Smooth muscle cell (in vitro differentiated cells): ENCODE measurements around the gene USP6NL. TPM values are rescaled to one million over a fixed set of nuclear protein-coding genes. Genes with fewer than 3 reads are reported as not detected.

Source experiments
- DNase-seq: peaks from one replicate; lab custom pipeline; 2025; ENCODE audit not compliant: unreplicated experiment; lab: John Stamatoyannopoulos, UW
- H2AFZ ChIP-seq: fragments of 200-600 bp; sonication (generic); 2 replicates; pipeline ENCODE4 v1.6.0; 2016; ENCODE audit warnings: antibody characterized with exemption, low read depth, mild to moderate bottlenecking
- H3F3A ChIP-seq: fragments of 200-600 bp; sonication (generic); 2 replicates; pipeline ENCODE4 v1.6.0; 2017; ENCODE audit warnings: antibody characterized with exemption, low read depth
- H3K27ac ChIP-seq: fragments of 200-600 bp; sonication (generic); 2 replicates; pipeline ENCODE4 v1.5.1; 2016; ENCODE audit warnings: low read depth, mild to moderate bottlenecking
- H3K27me3 ChIP-seq: fragments of 200-600 bp; sonication (generic); 2 replicates; pipeline ENCODE4 v1.6.1; 2016; ENCODE audit warnings: low read depth, mild to moderate bottlenecking
- H3K36me3 ChIP-seq: fragments of 200-600 bp; sonication (generic); 2 replicates; pipeline ENCODE4 v1.5.1; 2016; ENCODE audit warnings: low read depth
- H3K4me1 ChIP-seq: fragments of 200-600 bp; sonication (generic); 2 replicates; pipeline ENCODE4 v1.5.1; 2016; ENCODE audit warnings: low read depth
- H3K4me2 ChIP-seq: fragments of 200-600 bp; sonication (generic); 2 replicates; pipeline ENCODE4 v1.6.0; 2016; ENCODE audit warnings: mild to moderate bottlenecking
- H3K4me3 ChIP-seq: fragments of 200-600 bp; sonication (generic); 2 replicates; pipeline ENCODE4 v1.5.1; 2016; ENCODE audit warnings: mild to moderate bottlenecking
- H3K79me2 ChIP-seq: fragments of 200-600 bp; sonication (generic); 2 replicates; pipeline ENCODE4 v1.6.0; 2016; ENCODE audit warnings: low read depth, mild to moderate bottlenecking
- H3K9ac ChIP-seq: fragments of 200-600 bp; sonication (generic); 2 replicates; pipeline ENCODE4 v1.6.0; 2016; ENCODE audit warnings: low read depth
- H3K9me3 ChIP-seq: fragments of 200-600 bp; sonication (generic); replicated peaks from 2 replicates; pipeline ENCODE4 v1.5.1; 2016; ENCODE audit warnings: low read depth
- H4K20me1 ChIP-seq: fragments of 200-600 bp; sonication (generic); 2 replicates; pipeline ENCODE4 v1.6.0; 2016; ENCODE audit warnings: low read depth
- WGBS: methylation state at CpG from one replicate; pipeline ENCODE4 v1.1.7; 2016; ENCODE audit warnings: low lambda C conversion rate; 5-methylcytosine and 5-hydroxymethylcytosine counted together
- polyA plus RNA-seq: library from polyadenylated mRNA; unstranded; fragments of >200 nt; fragmentation: Nextera tagmentation; extraction: Ambion mirVana; gene quantifications from 2 replicates; pipeline ENCODE4 v1.2.1, GENCODE V29; 2016
- total RNA-seq: library from RNA; depleted of rRNA; stranded (reverse); fragments of >200 nt; gene quantifications from 2 replicates; pipeline ENCODE4 v1.2.3, GENCODE V29; 2014
- TF ChIP-seq, protein P1 (sequence below): fragments of 200-600 bp; sonication (generic); IDR thresholded peaks from 2 replicates; pipeline ENCODE4 v1.5.1; 2017; ENCODE audit warnings: borderline replicate concordance, mild to moderate bottlenecking, antibody characterized with exemption; ENCODE audit not compliant: insufficient read depth, poor library complexity, severe bottlenecking

Gene USP6NL
- total and polyA plus RNA-seq, 2 experiments from 2014 or later = 12.0 to 32.8 TPM

DNA sequence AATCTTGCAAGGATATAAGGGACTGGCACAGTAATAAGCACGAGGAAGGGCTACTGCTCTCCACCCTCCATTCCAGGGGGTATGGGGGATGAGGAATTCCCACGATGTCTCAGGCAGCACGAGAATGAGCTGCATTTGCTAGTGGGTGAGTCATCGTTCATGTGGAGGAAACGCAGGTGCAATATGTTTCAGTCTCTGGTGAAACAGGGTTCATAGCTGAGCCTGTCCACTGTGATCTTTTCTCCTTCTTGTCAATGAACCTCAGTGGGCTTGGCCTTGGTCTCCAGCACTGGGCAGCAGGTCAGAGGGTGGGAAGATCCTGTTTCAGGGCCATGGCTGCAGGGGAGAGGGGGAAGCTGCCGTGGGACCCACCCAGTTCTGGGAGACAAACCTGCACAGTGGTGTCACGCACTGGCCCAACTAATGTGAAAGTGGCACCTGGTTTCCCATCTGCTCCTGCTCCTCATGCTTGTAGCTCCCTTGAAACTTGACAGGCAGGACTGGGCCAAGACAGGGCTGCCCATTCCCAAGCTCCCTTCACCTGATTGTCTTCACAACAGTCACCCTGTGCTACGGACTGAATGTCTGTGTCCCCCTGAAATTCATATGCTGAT, 181.9 kb downstream of the USP6NL start:
- WGBS = 90% methylated on average over 8 of the region's 8 CpGs

DNA sequence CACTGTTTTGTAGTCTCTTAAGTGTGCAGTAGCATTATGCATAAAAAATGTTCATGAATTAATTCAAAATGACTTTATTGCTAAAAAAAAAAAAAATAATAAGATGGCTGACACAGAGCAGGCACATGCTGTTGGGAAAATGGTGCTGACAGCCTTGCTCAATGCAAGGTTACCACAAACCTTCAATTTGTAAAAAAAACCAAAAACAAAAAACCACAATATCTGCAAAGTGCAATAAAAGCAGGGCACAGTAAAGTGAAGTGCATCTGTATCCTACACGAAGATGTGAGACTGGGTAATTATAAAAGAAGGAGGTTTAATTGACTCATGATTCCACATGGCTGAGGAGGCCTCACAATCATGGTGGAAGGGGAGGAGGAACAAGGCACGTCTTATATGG, 185.8 kb downstream of the USP6NL start:
- Histone ChIP-seq H2AFZ (no peak overlapping the region), H3K4me1 (no peaks in the 10 kb centered on the region), H3K9me3 (no peaks in the 10 kb centered on the region), H3K27me3 (no peaks in the 10 kb centered on the region), H3K4me2 (no peak overlapping the region), H3K27ac (no peak overlapping the region), H3K79me2 (no peaks in the 10 kb centered on the region), H4K20me1 (no peaks in the 10 kb centered on the region), H3K36me3 (no peaks in the 10 kb centered on the region), H3F3A (no peaks in the 10 kb centered on the region), H3K9ac (no peak overlapping the region), H3K4me3 (no peak overlapping the region)
- TF ChIP-seq, protein P1, sequence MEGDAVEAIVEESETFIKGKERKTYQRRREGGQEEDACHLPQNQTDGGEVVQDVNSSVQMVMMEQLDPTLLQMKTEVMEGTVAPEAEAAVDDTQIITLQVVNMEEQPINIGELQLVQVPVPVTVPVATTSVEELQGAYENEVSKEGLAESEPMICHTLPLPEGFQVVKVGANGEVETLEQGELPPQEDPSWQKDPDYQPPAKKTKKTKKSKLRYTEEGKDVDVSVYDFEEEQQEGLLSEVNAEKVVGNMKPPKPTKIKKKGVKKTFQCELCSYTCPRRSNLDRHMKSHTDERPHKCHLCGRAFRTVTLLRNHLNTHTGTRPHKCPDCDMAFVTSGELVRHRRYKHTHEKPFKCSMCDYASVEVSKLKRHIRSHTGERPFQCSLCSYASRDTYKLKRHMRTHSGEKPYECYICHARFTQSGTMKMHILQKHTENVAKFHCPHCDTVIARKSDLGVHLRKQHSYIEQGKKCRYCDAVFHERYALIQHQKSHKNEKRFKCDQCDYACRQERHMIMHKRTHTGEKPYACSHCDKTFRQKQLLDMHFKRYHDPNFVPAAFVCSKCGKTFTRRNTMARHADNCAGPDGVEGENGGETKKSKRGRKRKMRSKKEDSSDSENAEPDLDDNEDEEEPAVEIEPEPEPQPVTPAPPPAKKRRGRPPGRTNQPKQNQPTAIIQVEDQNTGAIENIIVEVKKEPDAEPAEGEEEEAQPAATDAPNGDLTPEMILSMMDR = no peak
- 77% methylated on average over 2 of the region's 2 CpGs for WGBS
- no peak for DNase-seq

More for the DNA sequence above, 181.9 kb downstream of the USP6NL start:
- Histone ChIP-seq H3K9me3 (no peaks in the 10 kb centered on the region), H3K4me1 (no peaks in the 10 kb centered on the region), H3K4me2 (no peak overlapping the region), H3F3A (no peaks in the 10 kb centered on the region), H3K36me3 (no peaks in the 10 kb centered on the region), H4K20me1 (no peaks in the 10 kb centered on the region), H3K79me2 (no peaks in the 10 kb centered on the region), H3K9ac (no peak overlapping the region), H2AFZ (no peak overlapping the region), H3K27ac (no peak overlapping the region), H3K4me3 (no peak overlapping the region), H3K27me3 (no peaks in the 10 kb centered on the region)
- no peak for DNase-seq
- TF ChIP-seq, protein P1 = no peak

DNA sequence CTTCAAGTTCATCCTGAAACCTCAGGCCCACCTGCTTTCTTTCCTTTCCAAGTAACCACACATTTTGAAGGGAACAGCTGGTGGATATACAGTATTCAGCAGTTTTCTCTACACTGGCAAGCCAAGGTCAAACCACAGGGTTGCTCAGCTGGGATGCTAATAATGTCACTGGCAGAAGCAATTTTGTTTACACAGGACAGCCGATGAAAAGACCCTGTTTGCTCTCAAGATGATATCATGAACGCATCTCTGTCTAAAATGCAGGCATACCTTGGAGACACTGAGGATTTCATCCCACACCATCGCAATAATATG, 186.2 kb downstream of the USP6NL start:
- Histone ChIP-seq H3K9me3 (no peaks in the 10 kb centered on the region), H2AFZ (no peak overlapping the region), H4K20me1 (no peaks in the 10 kb centered on the region), H3K4me3 (no peak overlapping the region), H3K4me2 (no peak overlapping the region), H3K27me3 (no peaks in the 10 kb centered on the region), H3K27ac (no peak overlapping the region), H3K79me2 (no peaks in the 10 kb centered on the region), H3F3A (no peaks in the 10 kb centered on the region), H3K4me1 (no peaks in the 10 kb centered on the region), H3K36me3 (no peaks in the 10 kb centered on the region), H3K9ac (no peak overlapping the region)
- TF ChIP-seq, protein P1 = no peak
- WGBS = 82% methylated on average over 3 of the region's 3 CpGs
- DNase-seq = no peak

DNA sequence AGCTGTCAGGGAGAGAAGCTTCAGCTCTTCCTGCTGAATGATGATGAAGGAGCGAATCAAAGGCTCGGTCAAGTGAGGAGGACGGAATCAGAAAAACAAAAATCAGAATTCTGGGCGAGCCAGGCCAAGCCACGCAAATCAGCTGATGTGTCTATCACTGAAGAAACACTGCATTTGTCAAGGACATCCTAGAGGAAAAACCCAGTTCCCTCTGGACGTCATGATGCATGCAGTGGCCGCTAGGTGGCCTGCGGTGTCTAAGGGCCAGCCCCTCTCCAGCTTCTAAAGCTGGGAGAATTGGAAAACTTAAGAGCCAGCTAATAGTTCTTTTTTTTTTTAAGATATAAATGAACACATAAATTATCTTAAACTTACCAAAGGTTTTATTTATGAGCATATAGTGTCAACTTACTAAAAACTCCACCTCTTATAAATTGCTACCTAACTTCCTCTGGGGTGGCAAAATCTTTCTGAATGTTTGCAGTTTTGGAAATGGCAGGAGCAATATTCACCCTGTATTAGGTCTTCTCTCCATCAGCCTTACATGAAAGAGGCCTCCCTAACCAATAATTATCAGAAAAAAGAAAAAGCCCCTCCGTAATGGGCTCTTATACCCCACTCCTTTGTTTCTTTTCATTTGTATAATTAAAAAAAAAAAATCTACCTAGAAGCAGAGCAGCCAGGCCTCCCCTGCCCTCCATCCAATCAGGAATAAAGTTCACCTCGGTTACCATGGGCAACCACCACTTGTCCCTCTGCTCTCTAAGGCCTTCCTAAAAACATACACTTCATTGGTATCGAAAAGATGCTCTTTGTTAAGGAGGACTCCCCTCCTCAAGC, 186.8 kb downstream of the USP6NL start:
- no peaks in the 10 kb centered on the region for H3K27me3 ChIP-seq
- no peaks in the 10 kb centered on the region for H3F3A ChIP-seq
- no peak for DNase-seq

More for the DNA sequence above, 186.8 kb downstream of the USP6NL start:
- no peaks in the 10 kb centered on the region for H3K4me1 ChIP-seq
- TF ChIP-seq, protein P1 = peak; percentile 85
- no peak overlapping the region for H3K4me3 ChIP-seq
- 27% methylated on average over 11 of the region's 11 CpGs for WGBS
- no peaks in the 10 kb centered on the region for H4K20me1 ChIP-seq
- no peaks in the 10 kb centered on the region for H3K36me3 ChIP-seq
- H3K9me3 ChIP-seq = no peaks in the 10 kb centered on the region
- no peaks in the 10 kb centered on the region for H3K79me2 ChIP-seq
- H3K27ac ChIP-seq = no peak overlapping the region
- no peak overlapping the region for H2AFZ ChIP-seq
- H3K9ac ChIP-seq = no peak overlapping the region
- no peak overlapping the region for H3K4me2 ChIP-seq
